T-helper 17 cell (primary cell): Measurements from ENCODE around the gene SSX4B. TPM values are rescaled to one million over a fixed set of nuclear protein-coding genes. Genes with fewer than 3 reads are reported as not detected.
"Not testable (repeated sequence)": the region's sequence is repeated elsewhere in the genome, so short reads cannot be mapped to it uniquely, and the experiment has no call there.

Experiments used
- ATAC-seq: fragments of 150-1000 bp; cut with Tn5 transposase; 2 replicates; pipeline ENCODE4 v1.10.0; 2021; ENCODE audit warnings: mild to moderate bottlenecking, moderate library complexity
- DNase-seq, 3 donors: peaks; one replicate each; pipeline versions ENCODE4 v3.0.0 to v3.0.0-alpha.2; 2020 to 2021
- H3K9me3 ChIP-seq: one replicate; pipeline ENCODE4 v1.7.0; 2013; ENCODE audit warnings: low read length, mild to moderate bottlenecking; ENCODE audit not compliant: control insufficient read depth, poor library complexity, severe bottlenecking
- H3K27ac Mint-ChIP-seq: one replicate; pipeline ENCODE4 v1.8.0; 2022; ENCODE audit warnings: mild to moderate bottlenecking, moderate library complexity, mixed read lengths
- H3K27me3 Mint-ChIP-seq: one replicate; pipeline ENCODE4 v1.8.0; 2022; ENCODE audit warnings: mixed read lengths
- H3K36me3 Mint-ChIP-seq: one replicate; pipeline ENCODE4 v1.8.0; 2022; ENCODE audit warnings: low read depth, mixed read lengths
- H3K4me1 Mint-ChIP-seq: one replicate; pipeline ENCODE4 v1.8.0; 2022; ENCODE audit warnings: mild to moderate bottlenecking, mixed read lengths
- H3K4me3 Mint-ChIP-seq: one replicate; pipeline ENCODE4 v1.8.0; 2022; ENCODE audit warnings: mild to moderate bottlenecking, moderate library complexity, mixed read lengths
- total RNA-seq, 4 donors: library from RNA in 2 of 4; stranded (reverse) in 2 of 4; gene quantifications; one replicate each; pipeline ENCODE4 v1.2.3 and lab custom pipeline; 2022 to 2026

Gene SSX4B
- total RNA-seq, 2 donors from 2014 or later = not detected

GRCh38 chrX:48397825-48398224 is 13.9 kb downstream of the SSX4B start:
- not testable (repeated sequence) for ATAC-seq, H3K27ac Mint-ChIP-seq, H3K4me1 Mint-ChIP-seq, H3K4me3 Mint-ChIP-seq, H3K27me3 Mint-ChIP-seq, H3K9me3 ChIP-seq, H3K36me3 Mint-ChIP-seq, DNase-seq

GRCh38 chrX:48396931-48397330 is 14.8 kb downstream of the SSX4B start:
- H3K36me3 Mint-ChIP-seq = not testable (repeated sequence)

GRCh38 chrX:48383239-48383638 is 28.5 kb downstream of the SSX4B start, which contains the start of gene SSX4:
TSS of gene SSX4 (plus strand) at chrX:48383539. CDS start at chrX:48384054, 515 bp downstream.
- not testable (repeated sequence) for H3K27ac Mint-ChIP-seq, H3K4me3 Mint-ChIP-seq, ATAC-seq, DNase-seq, H3K9me3 ChIP-seq, H3K36me3 Mint-ChIP-seq, H3K27me3 Mint-ChIP-seq, H3K4me1 Mint-ChIP-seq

More at GRCh38 chrX:48396931-48397330, 14.8 kb downstream of the SSX4B start:
- not testable (repeated sequence) for ATAC-seq, H3K27me3 Mint-ChIP-seq, H3K4me3 Mint-ChIP-seq, H3K9me3 ChIP-seq, H3K27ac Mint-ChIP-seq, H3K4me1 Mint-ChIP-seq, DNase-seq

GRCh38 chrX:48370408-48370807 is 41.4 kb downstream of the SSX4B start:
- not testable (repeated sequence) for H3K9me3 ChIP-seq, H3K4me3 Mint-ChIP-seq, H3K27ac Mint-ChIP-seq, ATAC-seq, DNase-seq, H3K27me3 Mint-ChIP-seq, H3K36me3 Mint-ChIP-seq, H3K4me1 Mint-ChIP-seq

GRCh38 chrX:48367717-48368408 is 43.9 kb downstream of the SSX4B start:
- H3K36me3 Mint-ChIP-seq, H3K27ac Mint-ChIP-seq, H3K4me1 Mint-ChIP-seq, H3K27me3 Mint-ChIP-seq, H3K9me3 ChIP-seq, H3K4me3 Mint-ChIP-seq, DNase-seq: not testable (repeated sequence)
- peak; percentile 36 for ATAC-seq

- H3K4me1 Mint-ChIP-seq, DNase-seq, H3K9me3 ChIP-seq, H3K27me3 Mint-ChIP-seq, H3K36me3 Mint-ChIP-seq, H3K4me3 Mint-ChIP-seq, H3K27ac Mint-ChIP-seq, ATAC-seq: not testable (repeated sequence)
Measured at GRCh38 chrX:48359281-48359680, 52.5 kb downstream of the SSX4B start.

GRCh38 chrX:48357681-48358080 is 54.1 kb downstream of the SSX4B start:
- Mint-ChIP-seq H3K27me3 (no peaks in the 10 kb centered on the region), H3K4me1 (no peaks in the 10 kb centered on the region), H3K4me3 (no peak overlapping the region), H3K27ac (no peak overlapping the region), H3K36me3 (no peaks in the 10 kb centered on the region)
- H3K9me3 ChIP-seq = no peaks in the 10 kb centered on the region
- no peak for ATAC-seq
- no peak for DNase-seq

GRCh38 chrX:48356315-48357094 is 55.3 kb downstream of the SSX4B start, which contains the start of gene SSX3:
TSS of gene SSX3 (minus strand) at chrX:48356703. CDS start at chrX:48355249, 1,454 bp downstream.
- H3K4me3 Mint-ChIP-seq, DNase-seq, H3K27me3 Mint-ChIP-seq, ATAC-seq, H3K9me3 ChIP-seq, H3K4me1 Mint-ChIP-seq, H3K36me3 Mint-ChIP-seq, H3K27ac Mint-ChIP-seq: not testable (repeated sequence)

Other genes with a start within 250 kb of the SSX4B start
- gene SSX5, start 215.2 kb downstream of the SSX4B start, total RNA-seq = not detected
- not detected for gene SSX1, start 156.6 kb downstream of the SSX4B start, total RNA-seq
- not detected for gene SSX3, start 55.3 kb downstream of the SSX4B start, total RNA-seq
- gene SSX4, start 28.4 kb downstream of the SSX4B start, total RNA-seq = not detected
- 10 to 100 TPM; 25.2 to 27.7 TPM for gene SLC38A5, start 58.3 kb upstream of the SSX4B start, total RNA-seq
- gene FTSJ1, start 64.2 kb upstream of the SSX4B start, total RNA-seq = 10 to 100 TPM; 59.9 to 70.1 TPM
- 10 to 100 TPM; 13.3 to 18.0 TPM for gene PORCN, start 97.0 kb upstream of the SSX4B start, total RNA-seq
- gene EBP, start 109.8 kb upstream of the SSX4B start, total RNA-seq = 10 to 100 TPM; 43.9 to 53.6 TPM
- gene TBC1D25, start 127.8 kb upstream of the SSX4B start, total RNA-seq = 10 to 100 TPM; 23.2 to 31.3 TPM
- 100 to 1,000 TPM; 319 to 380 TPM for gene RBM3, start 162.5 kb upstream of the SSX4B start, total RNA-seq
- gene WDR13, start 185.5 kb upstream of the SSX4B start, total RNA-seq = 10 to 100 TPM; 49.1 to 53.3 TPM